Neutrophil (primary cell): ENCODE results near the gene CRB1.
"Not testable (repeated sequence)": the region's sequence is repeated elsewhere in the genome, so short reads cannot be mapped to it uniquely, and the experiment has no call there.

Experiments
- H3K27ac ChIP-seq: fragments of 200-600 bp; sonication (generic); 2 replicates; pipeline ENCODE4 v1.5.1; 2016; ENCODE audit warnings: mild to moderate bottlenecking, moderate library complexity
- H3K27me3 ChIP-seq: fragments of 200-600 bp; sonication (generic); 2 replicates; pipeline ENCODE4 v1.6.0; 2016; ENCODE audit warnings: mild to moderate bottlenecking
- H3K36me3 ChIP-seq: fragments of 200-600 bp; sonication (generic); 2 replicates; pipeline ENCODE4 v1.5.1; 2017
- H3K4me1 ChIP-seq, 2 experiments: fragments of 200-600 bp in 1 of 2; sonication (generic) in 1 of 2; 1 replicate in 1 of 2; 2 replicates in 1 of 2; pipeline versions ENCODE4 v1.5.1 to v1.6.1; 2013 to 2016; ENCODE audit warnings: low read depth in 1 of 2, low read length in 1 of 2, mild to moderate bottlenecking in 1 of 2, moderate library complexity in 1 of 2; ENCODE audit not compliant: control insufficient read depth in 1 of 2, insufficient read depth in 1 of 2
- H3K4me3 ChIP-seq, 2 experiments: fragments of 200-600 bp in 1 of 2; sonication (generic) in 1 of 2; 1 replicate in 1 of 2; 2 replicates in 1 of 2; pipeline ENCODE4 v1.5.1; 2013 to 2016; ENCODE audit warnings: low read depth in 1 of 2, low read length in 1 of 2, mild to moderate bottlenecking in 1 of 2, moderate library complexity in 1 of 2
- H3K9me3 ChIP-seq: fragments of 200-600 bp; sonication (generic); 2 replicates; pipeline ENCODE4 v1.5.1; 2016
- CTCF ChIP-seq: fragments of 200-600 bp; sonication (generic); IDR thresholded peaks from 2 replicates; pipeline ENCODE4 v1.5.1; 2016; ENCODE audit warnings: antibody characterized with exemption

The CRB1 gene

DNA sequence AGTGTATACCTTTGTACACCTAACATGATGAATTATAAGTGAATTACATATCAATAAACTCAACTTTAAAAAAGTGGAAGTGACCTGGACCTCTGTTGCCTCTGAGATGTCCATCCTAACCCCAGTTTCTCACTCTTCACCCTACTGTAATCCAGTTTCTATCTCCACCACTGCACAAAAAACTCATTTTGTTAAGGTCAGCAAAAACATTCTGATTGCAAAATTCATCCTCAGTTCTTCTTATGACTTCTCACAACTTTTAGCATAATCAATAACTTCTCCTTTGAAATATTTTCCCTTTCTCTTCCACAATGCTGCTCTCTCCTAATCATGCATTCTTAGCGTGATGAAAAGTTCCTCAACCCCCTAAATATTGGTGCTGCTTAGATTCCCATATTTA, 129.8 kb downstream of the CRB1 start:
- Histone ChIP-seq H3K27me3 (no peaks in the 10 kb centered on the region), H3K4me3 (no peak overlapping the region), H3K9me3 (no peaks in the 10 kb centered on the region), H3K4me1 (peaks cover 0 to 5% of the 10 kb centered on the region in 2 experiments), H3K27ac (no peak overlapping the region), H3K36me3 (no peaks in the 10 kb centered on the region)
- TF ChIP-seq CTCF: no peak

GRCh38 chr1:197399755-197400521, 131.9 kb downstream of the CRB1 start:
- no peaks in the 10 kb centered on the region for H3K9me3 ChIP-seq
- no peak overlapping the region for H3K27ac ChIP-seq
- H3K4me3 ChIP-seq: no peak overlapping the region
- TF ChIP-seq CTCF: no peak
- no peaks in the 10 kb centered on the region for H3K27me3 ChIP-seq
- no peaks in the 10 kb centered on the region for H3K36me3 ChIP-seq
- H3K4me1 ChIP-seq: peaks cover 0 to 5% of the 10 kb centered on the region in 2 experiments

- no peak for TF ChIP-seq CTCF
- H3K4me1 ChIP-seq: peaks cover 0 to 5% of the 10 kb centered on the region in 2 experiments
- H3K36me3 ChIP-seq: no peaks in the 10 kb centered on the region
- H3K27me3 ChIP-seq: no peaks in the 10 kb centered on the region
- H3K27ac ChIP-seq: no peak overlapping the region
- H3K9me3 ChIP-seq: no peaks in the 10 kb centered on the region
- no peak overlapping the region for H3K4me3 ChIP-seq
Measured at GRCh38 chr1:197400522-197400902, 132.5 kb downstream of the CRB1 start.

GRCh38 chr1:197402189-197402588, 134.1 kb downstream of the CRB1 start:
- H3K36me3 ChIP-seq: no peaks in the 10 kb centered on the region
- no peak for TF ChIP-seq CTCF
- H3K27ac ChIP-seq: no peak overlapping the region
- H3K4me3 ChIP-seq: no peak overlapping the region
- no peaks in the 10 kb centered on the region for H3K9me3 ChIP-seq
- H3K27me3 ChIP-seq: no peaks in the 10 kb centered on the region
- H3K4me1 ChIP-seq: peaks cover 0 to 5% of the 10 kb centered on the region in 2 experiments

GRCh38 chr1:197404774-197405173, 136.7 kb downstream of the CRB1 start:
- not testable (repeated sequence) for H3K36me3 ChIP-seq, H3K4me3 ChIP-seq, H3K27ac ChIP-seq, H3K9me3 ChIP-seq, H3K4me1 ChIP-seq, H3K27me3 ChIP-seq

DNA sequence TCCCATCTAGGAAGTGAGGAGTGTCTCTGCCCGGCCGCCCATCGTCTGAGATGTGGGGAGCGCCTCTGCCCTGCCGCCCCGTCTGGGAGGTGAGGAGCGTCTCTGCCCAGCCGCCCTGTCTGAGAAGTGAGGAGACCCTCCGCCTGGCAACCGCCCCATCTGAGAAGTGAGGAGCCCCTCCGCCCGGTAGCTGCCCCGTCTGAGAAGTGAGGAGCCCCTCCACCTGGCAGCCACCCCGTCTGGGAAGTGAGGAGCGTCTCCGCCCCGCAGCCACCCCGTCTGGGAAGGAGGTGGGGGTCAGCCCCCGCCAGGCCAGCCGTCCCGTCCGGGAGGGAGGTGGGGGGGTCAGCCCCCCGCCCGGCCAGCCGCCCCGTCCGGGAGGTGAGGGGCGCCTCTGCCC, 137.6 kb downstream of the CRB1 start:
- H3K9me3 ChIP-seq, H3K4me1 ChIP-seq, H3K27ac ChIP-seq, H3K4me3 ChIP-seq, H3K27me3 ChIP-seq, H3K36me3 ChIP-seq: not testable (repeated sequence)
